HEK293T (cell line): ENCODE data around the gene ARHGEF25.

Experiments used
- CTCF ChIA-PET: fragments of 350-600 bp; formaldehyde crosslinking; extraction: SDS; loops from one replicate; lab custom pipeline; 2021; ENCODE audit warnings: antibody characterized with exemption, inconsistent platforms; lab: Yijun Ruan, JAX
- POLR2A ChIA-PET: fragments of 350-600 bp; formaldehyde crosslinking; extraction: SDS; loops from one replicate; lab custom pipeline; 2020; ENCODE audit warnings: antibody characterized with exemption, inconsistent platforms; lab: Yijun Ruan, JAX
- DNase-seq: peaks from one replicate; pipeline ENCODE4 v3.0.0; 2012; ENCODE audit warnings: mixed read lengths; ENCODE audit errors: extremely low spot score
- ARNT ChIP-seq: fragments of 450-650 bp; IDR thresholded peaks from 2 replicates; pipeline ENCODE4 v1.6.1; 2017; ENCODE audit warnings: mild to moderate bottlenecking
- BHLHE40 ChIP-seq: fragments of 450-650 bp; IDR thresholded peaks from 2 replicates; pipeline ENCODE4 v1.6.1; 2016; ENCODE audit warnings: mild to moderate bottlenecking, moderate library complexity, borderline replicate concordance
- CTBP1 ChIP-seq: fragments of 450-650 bp; IDR thresholded peaks from 2 replicates; pipeline ENCODE4 v1.6.1; 2016; ENCODE audit warnings: borderline replicate concordance
- ELF4 ChIP-seq: fragments of 450-650 bp; IDR thresholded peaks from 2 replicates; pipeline ENCODE4 v1.6.1; 2017; ENCODE audit warnings: antibody characterized with exemption
- FOXA1 ChIP-seq: fragments of 450-650 bp; IDR thresholded peaks from 2 replicates; pipeline ENCODE4 v1.6.1; 2016; ENCODE audit warnings: mild to moderate bottlenecking
- FOXK2 ChIP-seq: fragments of 450-650 bp; IDR thresholded peaks from 2 replicates; pipeline ENCODE4 v1.6.1; 2016; ENCODE audit warnings: mild to moderate bottlenecking
- FOXM1 ChIP-seq: fragments of 450-650 bp; IDR thresholded peaks from 2 replicates; pipeline ENCODE4 v1.6.1; 2017; ENCODE audit warnings: mild to moderate bottlenecking, borderline replicate concordance
- HDGF ChIP-seq: fragments of 450-650 bp; IDR thresholded peaks from 2 replicates; pipeline ENCODE4 v1.6.1; 2017; ENCODE audit warnings: antibody characterized with exemption, borderline replicate concordance
- L3MBTL2 ChIP-seq: fragments of 450-650 bp; conservative IDR thresholded peaks from 2 replicates; pipeline ENCODE4 v1.6.1; 2016; ENCODE audit warnings: mild to moderate bottlenecking
- LEF1 ChIP-seq: fragments of 450-650 bp; IDR thresholded peaks from 2 replicates; pipeline ENCODE4 v1.6.1; 2017; ENCODE audit warnings: mild to moderate bottlenecking, borderline replicate concordance
- NFRKB ChIP-seq: fragments of 450-650 bp; IDR thresholded peaks from 2 replicates; pipeline ENCODE4 v1.6.1; 2016; ENCODE audit warnings: mild to moderate bottlenecking, moderate library complexity
- PKNOX1 ChIP-seq: fragments of 450-650 bp; IDR thresholded peaks from 2 replicates; pipeline ENCODE4 v1.6.1; 2016
- SP1 ChIP-seq: fragments of 450-650 bp; IDR thresholded peaks from 2 replicates; pipeline ENCODE4 v1.6.1; 2017
- SUZ12 ChIP-seq: fragments of 450-650 bp; IDR thresholded peaks from 2 replicates; pipeline ENCODE4 v1.6.1; 2016; ENCODE audit warnings: mild to moderate bottlenecking
- TARDBP ChIP-seq: fragments of 450-650 bp; IDR thresholded peaks from 2 replicates; pipeline ENCODE4 v1.6.1; 2016
- ZNF384 ChIP-seq: fragments of 450-650 bp; IDR thresholded peaks from 2 replicates; pipeline ENCODE4 v1.6.1; 2016

ARHGEF25 gene

GRCh38 chr12:57626111-57626920 is 15.1 kb downstream of the ARHGEF25 start:
- ChIA-PET CTCF (no interaction called here), POLR2A (interaction anchor here (1.1 kb wide), 1 partner anchor 15 kb away, joined by 4 read pairs; the partner anchor contains the start of gene ARHGEF25)
- TF ChIP-seq NFRKB = no peak
- no peak for TF ChIP-seq PKNOX1
- TF ChIP-seq FOXA1 = no peak
- TF ChIP-seq FOXK2 = no peak
- TF ChIP-seq CTBP1 = no peak
- TF ChIP-seq HDGF = no peak
- no peak for TF ChIP-seq LEF1
- no peak for TF ChIP-seq FOXM1
- TF ChIP-seq ELF4 = no peak
- TF ChIP-seq BHLHE40 = no peak
- no peak for TF ChIP-seq SUZ12
- no peak for TF ChIP-seq SP1
- no peak for TF ChIP-seq L3MBTL2
- no peak for TF ChIP-seq TARDBP
- no peak for TF ChIP-seq ARNT
- DNase-seq = no peak

GRCh38 chr12:57626921-57627445 is 15.7 kb downstream of the ARHGEF25 start:
- POLR2A ChIA-PET = interaction anchor here (1.1 kb wide), 1 partner anchor 16 kb away, joined by 4 read pairs; the partner anchor contains the start of gene ARHGEF25
- TF ChIP-seq FOXM1 = no peak
- no peak for TF ChIP-seq PKNOX1
- TF ChIP-seq ZNF384 = no peak
- no peak for TF ChIP-seq ARNT
- TF ChIP-seq SUZ12 = no peak
- TF ChIP-seq NFRKB = no peak
- no peak for TF ChIP-seq FOXK2
- TF ChIP-seq FOXA1 = no peak
- no peak for TF ChIP-seq L3MBTL2
- no peak for TF ChIP-seq TARDBP
- TF ChIP-seq HDGF = no peak
- no peak for TF ChIP-seq ELF4
- TF ChIP-seq CTBP1 = no peak
- TF ChIP-seq SP1 = no peak
- TF ChIP-seq BHLHE40 = no peak
- CTCF ChIA-PET = no interaction called here
- no peak for DNase-seq

- no peak for TF ChIP-seq ELF4
- TF ChIP-seq ARNT = no peak
- DNase-seq = no peak
- ChIA-PET POLR2A (interaction anchor here (1.1 kb wide), 1 partner anchor 16 kb away, joined by 4 read pairs; the partner anchor contains the start of gene ARHGEF25), CTCF (no interaction called here)
Observed at GRCh38 chr12:57627501-57628279, 16.5 kb downstream of the ARHGEF25 start.

- ChIA-PET POLR2A (no interaction called here), CTCF (no interaction called here)
- no peak for TF ChIP-seq FOXK2
- TF ChIP-seq PKNOX1 = no peak
- no peak for TF ChIP-seq NFRKB
- no peak for TF ChIP-seq TARDBP
- no peak for DNase-seq
Observed at GRCh38 chr12:57628280-57629191, 17.3 kb downstream of the ARHGEF25 start.

- DNase-seq = no peak
- ChIA-PET POLR2A (interaction anchor here (0.8 kb wide), 1 partner anchor 47 kb away, joined by 4 read pairs; no protein-coding TSS in a partner anchor), CTCF (no interaction called here)
- TF ChIP-seq L3MBTL2 (no peak), HDGF (no peak), PKNOX1 (no peak), ELF4 (no peak), LEF1 (no peak), CTBP1 (no peak), FOXK2 (no peak), ARNT (no peak), SP1 (no peak), FOXA1 (no peak), SUZ12 (no peak), FOXM1 (no peak)
Observed at GRCh38 chr12:57629897-57630471, 18.7 kb downstream of the ARHGEF25 start.
